ENCODE measurements around the gene CRB2. TPM values are rescaled to one million over a fixed set of nuclear protein-coding genes. Genes with fewer than 3 reads are reported as not detected.
A peak's percentile ranks its signal among the peaks of the same experiment; 100 is the strongest.

CRB2 gene
- total RNA-seq, 2 donors from 2014 or later, result 0.14 TPM; not detected in 1

- Mint-ChIP-seq H3K27ac (peak overlapping the region; percentile 98 to 99), H3K9me3 (no peaks in the 10 kb centered on the region), H3K36me3 (no peaks in the 10 kb centered on the region)
- DNase-seq (ENCODE audit: low spot score in 2 of 2) (peak; percentile 68 to 73), ATAC-seq (peak; percentile 76 to 81)
Measured at GRCh38 chr9:123339666-123340510, 16.1 kb upstream of the CRB2 start.

- no peak for DNase-seq (ENCODE audit: low spot score in 2 of 2)
- H3K27ac Mint-ChIP-seq, result peak overlapping the region in 1 of 2 donors; percentile 29
- no peak for ATAC-seq
- no peaks in the 10 kb centered on the region for H3K9me3 Mint-ChIP-seq
- no peaks in the 10 kb centered on the region for H3K36me3 Mint-ChIP-seq
Measured at GRCh38 chr9:123341816-123342215, 14.2 kb upstream of the CRB2 start.

GRCh38 chr9:123342247-123342646 lies 13.8 kb upstream of the CRB2 start:
- DNase-seq (ENCODE audit: low spot score in 2 of 2) (no peak), ATAC-seq (no peak)
- no peak overlapping the region for H3K27ac Mint-ChIP-seq
- no peaks in the 10 kb centered on the region for H3K9me3 Mint-ChIP-seq
- H3K36me3 Mint-ChIP-seq, result no peaks in the 10 kb centered on the region

GRCh38 chr9:123343443-123344191 lies 12.4 kb upstream of the CRB2 start:
- no peaks in the 10 kb centered on the region for H3K9me3 Mint-ChIP-seq
- ATAC-seq, result no peak
- DNase-seq (ENCODE audit: low spot score in 2 of 2), result no peak
- no peaks in the 10 kb centered on the region for H3K36me3 Mint-ChIP-seq
- no peak overlapping the region for H3K27ac Mint-ChIP-seq

- Mint-ChIP-seq H3K36me3 (no peaks in the 10 kb centered on the region), H3K27ac (no peak overlapping the region), H3K9me3 (no peaks in the 10 kb centered on the region)
- no peak for DNase-seq (ENCODE audit: low spot score in 2 of 2)
- ATAC-seq, result no peak
Measured at GRCh38 chr9:123344192-123344949, 11.6 kb upstream of the CRB2 start.

- Mint-ChIP-seq H3K36me3 (no peaks in the 10 kb centered on the region), H3K9me3 (no peaks in the 10 kb centered on the region), H3K27ac (peak overlapping the region in 1 of 2 donors; percentile 44)
- no peak for DNase-seq (ENCODE audit: low spot score in 2 of 2)
- no peak for ATAC-seq
Measured at GRCh38 chr9:123345567-123345955, 10.4 kb upstream of the CRB2 start.

- ATAC-seq, result no peak
- H3K9me3 Mint-ChIP-seq, result no peaks in the 10 kb centered on the region
Measured at GRCh38 chr9:123346026-123346425, 10.0 kb upstream of the CRB2 start.

GRCh38 chr9:123346826-123347225 lies 9.2 kb upstream of the CRB2 start:
- H3K27ac Mint-ChIP-seq, result no peak overlapping the region
- DNase-seq (ENCODE audit: low spot score in 2 of 2) (no peak), ATAC-seq (peak in 1 of 2 donors; percentile 10)
- no peaks in the 10 kb centered on the region for H3K36me3 Mint-ChIP-seq
- no peaks in the 10 kb centered on the region for H3K9me3 Mint-ChIP-seq

More at GRCh38 chr9:123346026-123346425, 10.0 kb upstream of the CRB2 start:
- Mint-ChIP-seq H3K27ac (no peak overlapping the region), H3K36me3 (no peaks in the 10 kb centered on the region)
- no peak for DNase-seq (ENCODE audit: low spot score in 2 of 2)

GRCh38 chr9:123347289-123348060 lies 8.5 kb upstream of the CRB2 start:
- no peaks in the 10 kb centered on the region for H3K36me3 Mint-ChIP-seq
- ATAC-seq (no peak), DNase-seq (ENCODE audit: low spot score in 2 of 2) (no peak)
- no peak overlapping the region for H3K27ac Mint-ChIP-seq
- H3K9me3 Mint-ChIP-seq, result no peaks in the 10 kb centered on the region

- ATAC-seq, result no peak
- no peaks in the 10 kb centered on the region for H3K9me3 Mint-ChIP-seq
Measured at GRCh38 chr9:123348317-123348992, 7.5 kb upstream of the CRB2 start.

GRCh38 chr9:123349033-123349432 lies 7.0 kb upstream of the CRB2 start:
- Mint-ChIP-seq H3K9me3 (no peaks in the 10 kb centered on the region), H3K36me3 (no peaks in the 10 kb centered on the region), H3K27ac (no peak overlapping the region)
- DNase-seq (ENCODE audit: low spot score in 2 of 2) (no peak), ATAC-seq (no peak)

More at GRCh38 chr9:123348317-123348992, 7.5 kb upstream of the CRB2 start:
- Mint-ChIP-seq H3K36me3 (no peaks in the 10 kb centered on the region), H3K27ac (no peak overlapping the region)
- no peak for DNase-seq (ENCODE audit: low spot score in 2 of 2)

- ATAC-seq, result peak; percentile 79 to 83
- peak in 1 of 2 donors; percentile 83 for DNase-seq (ENCODE audit: low spot score in 2 of 2)
Measured at GRCh38 chr9:123349691-123350480, 6.1 kb upstream of the CRB2 start.

GRCh38 chr9:123350590-123351310 lies 5.2 kb upstream of the CRB2 start:
- no peaks in the 10 kb centered on the region for H3K36me3 Mint-ChIP-seq
- DNase-seq (ENCODE audit: low spot score in 2 of 2) (no peak), ATAC-seq (no peak)
- H3K9me3 Mint-ChIP-seq, result no peaks in the 10 kb centered on the region
- H3K27ac Mint-ChIP-seq, result no peak overlapping the region

More at GRCh38 chr9:123349691-123350480, 6.1 kb upstream of the CRB2 start:
- no peaks in the 10 kb centered on the region for H3K36me3 Mint-ChIP-seq
- H3K9me3 Mint-ChIP-seq, result no peaks in the 10 kb centered on the region
- H3K27ac Mint-ChIP-seq, result no peak overlapping the region

- Mint-ChIP-seq H3K27ac (no peak overlapping the region), H3K36me3 (no peaks in the 10 kb centered on the region), H3K9me3 (no peaks in the 10 kb centered on the region)
- DNase-seq (ENCODE audit: low spot score in 2 of 2), result no peak
- ATAC-seq, result no peak
Measured at GRCh38 chr9:123353041-123353440, 3.0 kb upstream of the CRB2 start.
